A549 (cell line): ENCODE data around the gene SLC25A39. TPM values are rescaled to one million over a fixed set of nuclear protein-coding genes. Genes with fewer than 3 reads are reported as not detected.

ENCODE experiments used
- CBX2 ChIP-seq: fragments of 200-600 bp; sonication (generic); IDR thresholded peaks from 2 replicates; pipeline ENCODE4 v1.6.1; 2016; ENCODE audit warnings: low read depth, mild to moderate bottlenecking, borderline replicate concordance
- CHD2 ChIP-seq: fragments of 150-350 bp; IDR thresholded peaks from 2 replicates; pipeline ENCODE4 v1.6.1; 2014; ENCODE audit warnings: low read length; ENCODE audit not compliant: partially characterized antibody
- CHD4 ChIP-seq: fragments of 200-600 bp; sonication (generic); IDR thresholded peaks from 2 replicates; pipeline ENCODE4 v1.6.1; 2016; ENCODE audit warnings: antibody characterized with exemption, mild to moderate bottlenecking, borderline replicate concordance
- CTCF ChIP-seq: fragments of >200 bp; sonication (Bioruptor Twin); formaldehyde crosslinking; IDR thresholded peaks from 3 replicates; pipeline ENCODE4 v1.5.1; 2016
- E2F6 ChIP-seq: IDR thresholded peaks from 2 replicates; pipeline ENCODE4 v1.6.1; 2012; ENCODE audit warnings: low read depth, borderline replicate concordance
- ELK1 ChIP-seq: fragments of 150-350 bp; IDR thresholded peaks from 2 replicates; pipeline ENCODE4 v1.6.1; 2014; ENCODE audit warnings: low read depth, mild to moderate bottlenecking, low read length
- ESRRA ChIP-seq: fragments of 150-350 bp; IDR thresholded peaks from 2 replicates; pipeline ENCODE4 v1.6.1; 2014; ENCODE audit warnings: mild to moderate bottlenecking, low read length, borderline replicate concordance
- FOSB ChIP-seq: fragments of 250-450 bp; sonication (Bioruptor Pico); IDR thresholded peaks from 2 replicates; pipeline ENCODE4 v1.5.0; 2020; ENCODE audit warnings: mild to moderate bottlenecking, moderate library complexity
- FOSL2 ChIP-seq, 2 experiments: fragments of 450-650 bp in 1 of 2; fragments of >200 bp in 1 of 2; sonication (Bioruptor Twin) in 1 of 2; formaldehyde crosslinking; IDR thresholded peaks; 2 replicates each; pipeline versions ENCODE4 v1.5.0 to v1.6.1; 2016 to 2020; ENCODE audit warnings: mild to moderate bottlenecking in 1 of 2, moderate library complexity in 1 of 2
- FOXS1 ChIP-seq: fragments of 250-450 bp; sonication (Bioruptor Pico); IDR thresholded peaks from 2 replicates; pipeline ENCODE4 v1.5.0; 2020; ENCODE audit warnings: mild to moderate bottlenecking, moderate library complexity
- GATA3 ChIP-seq: IDR thresholded peaks from 2 replicates; pipeline ENCODE4 v1.6.1; 2012; ENCODE audit warnings: borderline replicate concordance
- HES2 ChIP-seq: fragments of >200 bp; sonication (Bioruptor Twin); formaldehyde crosslinking; IDR thresholded peaks from 2 replicates; pipeline ENCODE4 v1.6.1; 2016
- HMGXB4 ChIP-seq: fragments of 250-450 bp; sonication (Bioruptor Pico); IDR thresholded peaks from 2 replicates; pipeline ENCODE4 v1.5.0; 2021; ENCODE audit warnings: mild to moderate bottlenecking, moderate library complexity, borderline replicate concordance
- HOXB13 ChIP-seq: fragments of 250-450 bp; sonication (Bioruptor Pico); IDR thresholded peaks from 2 replicates; pipeline ENCODE4 v1.5.0; 2020; ENCODE audit warnings: low read depth, mild to moderate bottlenecking, moderate library complexity
- HOXB5 ChIP-seq: fragments of 250-450 bp; sonication (Bioruptor Pico); IDR thresholded peaks from 2 replicates; pipeline ENCODE4 v1.5.0; 2020; ENCODE audit warnings: mild to moderate bottlenecking, moderate library complexity
- JUN ChIP-seq, 2 experiments: fragments of >200 bp; sonication (Bioruptor Twin); formaldehyde crosslinking; IDR thresholded peaks; 2 replicates in 1 of 2; 3 replicates in 1 of 2; pipeline ENCODE4 v1.6.1; 2016 to 2017
- KDM1A ChIP-seq: fragments of 200-600 bp; sonication (generic); IDR thresholded peaks from 2 replicates; pipeline ENCODE4 v1.6.1; 2016; ENCODE audit warnings: low read depth, mild to moderate bottlenecking
- KDM5A ChIP-seq: fragments of 200-600 bp; sonication (generic); IDR thresholded peaks from 2 replicates; pipeline ENCODE4 v1.6.1; 2016; ENCODE audit warnings: antibody characterized with exemption, mild to moderate bottlenecking
- PHF8 ChIP-seq: fragments of 200-600 bp; sonication (generic); IDR thresholded peaks from 2 replicates; pipeline ENCODE4 v1.6.1; 2016; ENCODE audit warnings: low read depth, mild to moderate bottlenecking, antibody characterized with exemption, moderate library complexity, borderline replicate concordance
- POLR2A ChIP-seq: IDR thresholded peaks from 2 replicates; pipeline ENCODE4 v1.6.1; 2012; ENCODE audit warnings: mild to moderate bottlenecking, low read length
- RAD21 ChIP-seq, 2 experiments: fragments of >200 bp in 1 of 2; sonication (Bioruptor Twin) in 1 of 2; formaldehyde crosslinking in 1 of 2; IDR thresholded peaks in 1 of 2; conservative IDR thresholded peaks in 1 of 2; 2 replicates in 1 of 2; 3 replicates in 1 of 2; pipeline ENCODE4 v1.6.1; 2012 to 2018; ENCODE audit warnings: inconsistent platforms in 1 of 2
- RARB ChIP-seq: fragments of 250-450 bp; sonication (Bioruptor Pico); IDR thresholded peaks from 2 replicates; pipeline ENCODE4 v1.8.0; 2021; ENCODE audit warnings: mild to moderate bottlenecking, moderate library complexity
- RCOR1 ChIP-seq: fragments of 150-350 bp; IDR thresholded peaks from 2 replicates; pipeline ENCODE4 v1.6.1; 2014; ENCODE audit warnings: antibody characterized with exemption, low read length, low read depth
- REST ChIP-seq: fragments of 200-600 bp; sonication (generic); IDR thresholded peaks from 2 replicates; pipeline ENCODE4 v1.6.1; 2016; ENCODE audit warnings: antibody characterized with exemption, mild to moderate bottlenecking, moderate library complexity
- SMC3 ChIP-seq: fragments of >200 bp; sonication (Bioruptor Twin); formaldehyde crosslinking; IDR thresholded peaks from 3 replicates; pipeline ENCODE4 v1.6.1; 2018; ENCODE audit warnings: inconsistent platforms
- SREBF2 ChIP-seq: fragments of 450-650 bp; IDR thresholded peaks from 2 replicates; pipeline ENCODE4 v1.6.1; 2014; ENCODE audit warnings: mild to moderate bottlenecking, moderate library complexity
- USF2 ChIP-seq: fragments of 450-650 bp; IDR thresholded peaks from 2 replicates; pipeline ENCODE4 v1.6.1; 2014; ENCODE audit warnings: antibody characterized with exemption
- ZFP36 ChIP-seq: fragments of 450-650 bp; IDR thresholded peaks from 2 replicates; pipeline ENCODE4 v1.6.1; 2014; ENCODE audit warnings: borderline replicate concordance; ENCODE audit not compliant: partially characterized antibody
- polyA plus RNA-seq, 4 experiments: library from polyadenylated mRNA; depleted of rRNA in 3 of 4; stranded (reverse); fragments of >200 nt; fragmentation: RNase III in 1 of 4; extraction: RNeasy Plus Mini Kit Qiagen cat#74134 plus additional on column Dnase treatment in 1 of 4; gene quantifications; 2 replicates in 3 of 4; 3 replicates in 1 of 4; pipeline ENCODE4 v1.2.3, GENCODE V29; 2011 to 2017

The SLC25A39 gene
- polyA plus RNA-seq, 2 of the 4 experiments (the other 2 are of a cell fraction) = 80.9 to 154 TPM

GRCh38 chr17:44344939-44345453 is 20.4 kb upstream of the SLC25A39 start, which contains the start of gene GRN (continued):
- TF ChIP-seq ESRRA (no peak), RARB (CRISPR knock-in tag) (no peak), RAD21 (conservative IDR thresholded peaks at IDR 0.05 in 1 of 2, IDR thresholded peaks at IDR 0.05 in 1 of 2) (no peak), ELK1 (no peak), KDM1A (no peak), USF2 (peak; percentile 99), POLR2A (peak; percentile 73), HES2 (no peak), SREBF2 (no peak), SMC3 (no peak), HOXB13 (CRISPR knock-in tag) (no peak), CBX2 (no peak), FOSL2 (IDR thresholded peaks at IDR 0.05) (no peak), FOSL2 (CRISPR knock-in tag; IDR thresholded peaks at IDR 0.05) (no peak), E2F6 (peak; percentile 73), CHD2 (peak; percentile 44), CHD4 (no peak), ZFP36 (no peak), HOXB5 (CRISPR knock-in tag) (no peak), RCOR1 (no peak), KDM5A (peak; percentile 87), FOXS1 (CRISPR knock-in tag) (no peak), GATA3 (peak; percentile 56; the same call in 1 of the 2 replicates), REST (no peak), HMGXB4 (CRISPR knock-in tag) (no peak), CTCF (no peak), FOSB (no peak), JUN (IDR thresholded peaks at IDR 0.05) (peak; percentile 14 to 66; a peak in 2 of 5 replicates), PHF8 (peak; percentile 51; the same call in 1 of the 2 replicates)
